ENCODE measurements around the gene PLK1. TPM values are rescaled to one million over a fixed set of nuclear protein-coding genes. Genes with fewer than 3 reads are reported as not detected.

PLK1 gene
- total and polyA plus RNA-seq, 2 of the 13 experiments (the other 11 are each of a cell fraction or from before 2014, with no cell fraction given), result 71.5 to 76.3 TPM

GRCh38 chr16:23704772-23705516 lies 26.3 kb downstream of the PLK1 start (continued):
- TF ChIP-seq FOXP4 (CRISPR knock-in tag; IDR thresholded peaks at IDR 0.05) (no peak), AGO2 (optimal IDR thresholded peaks at IDR 0.05; ENCODE audit: low read depth, low read length) (no peak), HBP1 (CRISPR knock-in tag; IDR thresholded peaks at IDR 0.05; ENCODE audit: low read depth) (no peak), XRCC5 (optimal IDR thresholded peaks at IDR 0.05; ENCODE audit: low read length) (no peak), MEIS1 (CRISPR knock-in tag; IDR thresholded peaks at IDR 0.05; ENCODE audit: borderline replicate concordance) (no peak; the same call in 1 of the 2 replicates), BCL6 (CRISPR knock-in tag; IDR thresholded peaks at IDR 0.05) (0 out of 2 replicates have a peak, but pooled peaks have one; percentile 22), ZNF616 (CRISPR knock-in tag; IDR thresholded peaks at IDR 0.05; ENCODE audit: low read depth) (no peak), MATR3 (CRISPR knock-in tag; IDR thresholded peaks at IDR 0.05) (no peak), PBX3 (CRISPR knock-in tag; IDR thresholded peaks at IDR 0.05; ENCODE audit: borderline replicate concordance) (no peak), ZFYVE20 (CRISPR knock-in tag; IDR thresholded peaks at IDR 0.05; ENCODE audit: borderline replicate concordance, low read depth) (no peak), ZNF530 (CRISPR knock-in tag; IDR thresholded peaks at IDR 0.05; ENCODE audit: low read depth) (no peak), TBX2 (CRISPR knock-in tag; IDR thresholded peaks at IDR 0.05; ENCODE audit: borderline replicate concordance) (no peak), HHEX (CRISPR knock-in tag; IDR thresholded peaks at IDR 0.05) (peak; percentile 64; the same call in 1 of the 2 replicates), ZNF660 (CRISPR knock-in tag; IDR thresholded peaks at IDR 0.05; ENCODE audit: borderline replicate concordance, low read depth) (no peak), ZNF7 (CRISPR knock-in tag; IDR thresholded peaks at IDR 0.05) (no peak), U2AF2 (IDR thresholded peaks at IDR 0.05; ENCODE audit: low read depth, low read length) (no peak), TFE3 (CRISPR knock-in tag; IDR thresholded peaks at IDR 0.05) (no peak), REL (CRISPR knock-in tag; conservative IDR thresholded peaks at IDR 0.05) (no peak), SCMH1 (CRISPR knock-in tag; IDR thresholded peaks at IDR 0.05; ENCODE audit: borderline replicate concordance) (no peak), RXRB (CRISPR knock-in tag; IDR thresholded peaks at IDR 0.05; ENCODE audit: borderline replicate concordance) (peak; percentile 86), ZMYM3 (CRISPR knock-in tag; IDR thresholded peaks at IDR 0.05) (no peak), PAX8 (CRISPR knock-in tag; IDR thresholded peaks at IDR 0.05; ENCODE audit: borderline replicate concordance) (no peak; the same call in 1 of the 2 replicates)

All from HepG2 (cell line).